HUES48 (cell line): Measurements from ENCODE around the gene PDXDC1.
A peak's percentile ranks its signal among the peaks of the same experiment; 100 is the strongest.
"Not testable (repeated sequence)": the region's sequence is repeated elsewhere in the genome, so short reads cannot be mapped to it uniquely, and the experiment has no call there.

Experiments used
- H3K27ac ChIP-seq: one replicate; pipeline ENCODE4 v1.7.0; 2013; ENCODE audit warnings: low read depth, low read length, inconsistent platforms
- H3K27me3 ChIP-seq: 2 replicates; pipeline ENCODE4 v1.6.1; 2013; ENCODE audit warnings: mild to moderate bottlenecking, low read length; ENCODE audit not compliant: control insufficient read depth, insufficient read depth
- H3K36me3 ChIP-seq: 2 replicates; pipeline ENCODE4 v1.6.1; 2013; ENCODE audit warnings: low read length; ENCODE audit not compliant: control insufficient read depth, insufficient read depth
- H3K4me1 ChIP-seq: 2 replicates; pipeline ENCODE4 v1.6.1; 2013; ENCODE audit warnings: mild to moderate bottlenecking, low read length; ENCODE audit not compliant: control insufficient read depth, insufficient read depth
- H3K4me3 ChIP-seq: 2 replicates; pipeline ENCODE4 v1.5.1; 2013; ENCODE audit warnings: mild to moderate bottlenecking, low read depth, low read length
- H3K9ac ChIP-seq: 2 replicates; pipeline ENCODE4 v1.6.1; 2013; ENCODE audit warnings: mild to moderate bottlenecking, low read depth, low read length, moderate library complexity
- H3K9me3 ChIP-seq: 2 replicates; pipeline ENCODE4 v1.6.1; 2013; ENCODE audit warnings: low read length; ENCODE audit not compliant: control insufficient read depth, insufficient read depth

Gene PDXDC1, protein sequence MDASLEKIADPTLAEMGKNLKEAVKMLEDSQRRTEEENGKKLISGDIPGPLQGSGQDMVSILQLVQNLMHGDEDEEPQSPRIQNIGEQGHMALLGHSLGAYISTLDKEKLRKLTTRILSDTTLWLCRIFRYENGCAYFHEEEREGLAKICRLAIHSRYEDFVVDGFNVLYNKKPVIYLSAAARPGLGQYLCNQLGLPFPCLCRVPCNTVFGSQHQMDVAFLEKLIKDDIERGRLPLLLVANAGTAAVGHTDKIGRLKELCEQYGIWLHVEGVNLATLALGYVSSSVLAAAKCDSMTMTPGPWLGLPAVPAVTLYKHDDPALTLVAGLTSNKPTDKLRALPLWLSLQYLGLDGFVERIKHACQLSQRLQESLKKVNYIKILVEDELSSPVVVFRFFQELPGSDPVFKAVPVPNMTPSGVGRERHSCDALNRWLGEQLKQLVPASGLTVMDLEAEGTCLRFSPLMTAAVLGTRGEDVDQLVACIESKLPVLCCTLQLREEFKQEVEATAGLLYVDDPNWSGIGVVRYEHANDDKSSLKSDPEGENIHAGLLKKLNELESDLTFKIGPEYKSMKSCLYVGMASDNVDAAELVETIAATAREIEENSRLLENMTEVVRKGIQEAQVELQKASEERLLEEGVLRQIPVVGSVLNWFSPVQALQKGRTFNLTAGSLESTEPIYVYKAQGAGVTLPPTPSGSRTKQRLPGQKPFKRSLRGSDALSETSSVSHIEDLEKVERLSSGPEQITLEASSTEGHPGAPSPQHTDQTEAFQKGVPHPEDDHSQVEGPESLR

DNA sequence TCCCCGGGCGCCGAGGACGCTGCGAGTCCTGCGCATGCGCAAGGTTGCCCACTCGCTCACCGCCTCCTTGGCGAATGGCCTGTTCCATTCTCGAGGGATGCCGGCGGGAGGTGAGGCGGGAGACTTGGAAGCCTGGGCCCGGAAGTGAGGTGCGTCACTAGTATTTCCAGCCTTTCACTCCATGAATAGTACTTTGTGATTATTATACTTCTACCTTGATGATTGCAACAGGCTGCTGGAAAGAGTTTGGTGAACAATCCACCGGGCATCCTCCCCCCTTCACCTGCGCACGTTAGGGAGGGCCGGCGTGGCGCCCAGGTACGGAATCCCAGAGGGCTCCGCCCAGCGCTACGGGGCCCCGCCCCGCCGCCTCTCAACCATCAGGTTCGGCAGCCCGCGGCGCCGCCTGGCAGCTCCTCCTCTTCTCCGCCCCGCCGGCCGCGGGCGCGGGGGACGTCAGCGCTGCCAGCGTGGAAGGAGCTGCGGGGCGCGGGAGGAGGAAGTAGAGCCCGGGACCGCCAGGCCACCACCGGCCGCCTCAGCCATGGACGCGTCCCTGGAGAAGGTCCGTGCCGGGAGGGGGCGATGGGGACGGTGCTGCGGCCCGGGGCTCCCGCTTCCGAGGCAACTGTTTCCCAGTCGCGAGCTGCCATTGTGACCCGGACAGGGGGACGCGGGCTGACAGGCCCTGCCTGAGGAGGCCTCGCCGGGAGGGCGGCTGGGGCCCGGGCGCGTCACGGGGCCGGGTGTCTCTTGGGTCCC is at the start of gene PDXDC1:
TSS of gene PDXDC1 (plus strand) at position 371 of the 762 bp plus-strand sequence. CDS start at position 545, 174 bp downstream.
- not testable (repeated sequence) for H3K27me3 ChIP-seq, H3K36me3 ChIP-seq, H3K4me1 ChIP-seq, H3K9me3 ChIP-seq
- H3K4me3 ChIP-seq: peak within 1 kb of the TSS; percentile 86
- H3K27ac ChIP-seq: peak within 1 kb of the TSS; percentile 71
- H3K9ac ChIP-seq: peak within 1 kb of the TSS; percentile 86

DNA sequence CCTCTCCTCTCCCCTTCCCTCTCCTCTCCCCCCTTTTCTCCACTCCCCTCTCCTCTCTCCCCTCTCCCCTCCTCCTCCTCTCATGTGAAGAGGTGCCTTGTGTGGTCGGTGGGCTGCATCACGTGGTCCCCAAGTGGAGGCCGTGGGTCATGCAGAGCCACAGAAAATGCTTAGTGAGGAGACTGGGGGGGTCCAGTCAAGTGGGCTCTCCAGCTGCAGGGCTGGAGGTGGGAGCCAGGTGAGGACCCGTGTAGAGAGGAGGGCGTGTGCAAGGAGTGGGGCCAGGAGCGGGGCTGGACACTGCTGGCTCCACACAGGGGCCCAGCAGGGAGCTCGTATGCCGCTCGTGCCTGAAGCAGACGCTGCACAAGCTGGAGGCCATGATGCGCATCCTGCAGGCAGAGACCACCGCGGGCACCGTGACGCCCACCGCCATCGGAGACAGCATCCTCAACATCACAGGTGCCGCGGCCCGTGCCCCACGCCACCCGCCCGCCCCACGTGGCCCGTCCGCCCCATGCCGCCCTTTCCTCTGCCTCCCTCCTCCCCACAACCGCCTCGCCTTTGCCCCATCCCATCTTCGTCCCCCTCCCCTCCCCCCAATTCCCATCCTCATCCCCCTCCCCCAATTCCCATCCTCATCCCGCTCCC is 46.6 kb upstream of the PDXDC1 start:
- not testable (repeated sequence) for H3K4me1 ChIP-seq, H3K36me3 ChIP-seq, H3K9ac ChIP-seq, H3K27me3 ChIP-seq, H3K9me3 ChIP-seq, H3K27ac ChIP-seq, H3K4me3 ChIP-seq

DNA sequence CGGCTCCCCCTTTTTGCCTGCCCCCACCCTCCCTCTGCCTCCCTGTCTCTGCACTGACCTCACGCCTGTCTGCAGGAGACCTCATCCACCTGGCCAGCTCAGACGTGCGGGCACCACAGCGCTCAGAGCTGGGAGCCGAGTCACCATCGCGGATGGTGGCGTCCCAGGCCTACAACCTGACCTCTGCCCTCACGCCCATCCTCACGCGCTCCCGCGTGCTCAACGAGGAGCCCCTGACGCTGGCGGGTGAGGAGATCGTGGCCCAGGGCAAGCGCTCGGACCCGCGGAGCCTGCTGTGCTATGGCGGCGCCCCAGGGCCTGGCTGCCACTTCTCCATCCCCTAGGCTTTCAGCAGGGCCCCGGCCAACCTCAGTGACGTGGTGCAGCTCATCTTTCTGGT is 45.6 kb upstream of the PDXDC1 start:
- not testable (repeated sequence) for H3K9ac ChIP-seq, H3K27me3 ChIP-seq, H3K4me1 ChIP-seq, H3K4me3 ChIP-seq, H3K36me3 ChIP-seq, H3K9me3 ChIP-seq, H3K27ac ChIP-seq

DNA sequence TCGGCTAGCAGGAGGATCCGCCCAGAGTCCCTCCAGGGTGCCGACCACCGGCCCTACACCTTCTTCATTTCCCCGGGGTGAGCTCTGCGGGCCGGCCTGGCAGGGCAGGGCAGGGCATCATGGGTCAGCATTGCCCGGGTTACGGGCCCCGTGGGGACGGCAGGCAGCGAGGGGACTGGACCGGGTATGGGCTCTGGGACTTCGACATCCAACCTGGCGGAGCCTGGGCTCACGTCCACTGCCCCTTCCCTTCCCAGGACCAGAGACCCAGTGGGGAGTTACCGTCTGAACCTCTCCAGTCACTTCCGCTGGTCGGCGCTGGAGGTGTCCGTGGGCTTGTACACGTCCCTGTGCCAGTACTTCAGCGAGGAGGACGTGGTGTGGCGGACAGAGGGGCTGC is 44.6 kb upstream of the PDXDC1 start:
- not testable (repeated sequence) for H3K9me3 ChIP-seq, H3K4me1 ChIP-seq, H3K36me3 ChIP-seq, H3K27ac ChIP-seq, H3K4me3 ChIP-seq, H3K9ac ChIP-seq, H3K27me3 ChIP-seq

DNA sequence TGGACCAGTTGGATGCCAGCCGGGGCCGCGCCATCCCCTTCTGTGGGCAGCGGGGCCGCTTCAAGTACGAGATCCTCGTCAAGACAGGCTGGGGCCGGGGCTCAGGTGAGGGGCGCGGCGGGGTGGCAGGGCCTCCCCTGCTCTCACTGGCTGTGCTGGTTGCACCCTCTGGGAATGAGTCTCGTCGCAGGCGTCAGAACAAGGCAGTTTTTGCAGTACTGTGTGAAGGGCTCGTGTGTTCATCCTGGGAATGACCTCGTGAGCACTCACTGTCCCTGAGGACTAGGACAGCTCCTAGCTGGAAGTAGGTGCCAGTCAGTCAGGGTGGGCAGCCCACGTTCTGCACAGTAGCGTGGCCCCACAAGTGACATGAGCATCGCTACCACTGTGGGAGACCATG is 43.9 kb upstream of the PDXDC1 start:
- not testable (repeated sequence) for H3K9me3 ChIP-seq, H3K9ac ChIP-seq, H3K36me3 ChIP-seq, H3K27ac ChIP-seq, H3K4me1 ChIP-seq, H3K4me3 ChIP-seq, H3K27me3 ChIP-seq

DNA sequence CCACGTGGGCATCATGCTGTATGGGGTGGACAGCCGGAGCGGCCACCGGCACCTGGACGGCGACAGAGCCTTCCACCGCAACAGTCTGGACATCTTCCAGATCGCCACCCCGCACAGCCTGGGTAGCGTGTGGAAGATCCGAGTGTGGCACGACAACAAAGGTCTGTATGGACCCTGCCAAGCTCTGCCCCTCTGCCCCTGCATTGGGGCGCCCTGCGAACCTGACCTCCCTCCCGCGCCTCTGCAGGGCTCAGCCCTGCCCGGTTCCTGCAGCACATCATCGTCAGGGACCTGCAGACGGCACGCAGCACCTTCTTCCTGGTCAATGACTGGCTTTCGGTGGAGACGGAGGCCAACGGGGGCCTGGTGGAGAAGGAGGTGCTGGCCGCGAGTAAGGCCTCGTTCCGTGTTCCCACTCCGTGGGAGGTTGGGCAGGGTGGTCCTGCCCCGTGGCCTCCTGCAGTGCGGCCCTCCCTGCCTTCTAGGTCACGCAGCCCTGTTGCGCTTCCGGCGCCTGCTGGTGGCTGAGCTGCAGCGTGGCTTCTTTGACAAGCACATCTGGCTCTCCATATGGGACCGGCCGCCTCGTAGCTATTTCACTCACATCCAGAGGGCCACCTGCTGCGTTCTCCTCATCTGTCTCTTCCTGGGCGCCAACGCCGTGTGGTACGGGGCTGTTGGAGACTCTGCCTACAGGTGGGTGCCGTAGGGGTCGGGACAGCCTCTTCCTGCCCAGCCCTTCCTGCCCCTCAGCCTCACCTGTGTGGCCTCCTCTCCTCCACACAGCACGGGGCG is 42.0 kb upstream of the PDXDC1 start:
- H3K9me3 ChIP-seq, H3K27me3 ChIP-seq, H3K9ac ChIP-seq, H3K36me3 ChIP-seq, H3K4me3 ChIP-seq, H3K27ac ChIP-seq, H3K4me1 ChIP-seq: not testable (repeated sequence)

DNA sequence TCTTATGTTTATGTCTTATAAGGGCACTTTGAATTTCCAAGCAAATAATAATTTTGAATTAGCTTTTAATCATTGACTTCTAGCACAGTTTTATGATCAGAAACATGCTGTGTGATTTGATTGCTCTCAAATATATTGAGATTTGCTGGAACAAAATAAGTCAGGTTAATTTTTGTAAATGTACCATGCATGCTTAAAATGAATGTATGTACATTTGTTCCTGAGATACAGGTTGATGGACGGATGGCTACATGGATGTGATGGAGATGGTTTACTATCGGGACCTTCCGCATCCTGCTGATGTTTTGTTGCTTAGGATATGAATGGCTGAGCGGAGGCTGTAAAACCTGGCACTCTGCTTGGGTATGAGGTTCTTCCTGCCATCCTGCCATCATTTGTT is 37.7 kb upstream of the PDXDC1 start, which contains the start of gene NPIPA1:
TSS of gene NPIPA1 (plus strand) at position 301 of the 400 bp plus-strand sequence. CDS start at position 301, 0 bp downstream.
- H3K9ac ChIP-seq, H3K9me3 ChIP-seq, H3K36me3 ChIP-seq, H3K4me3 ChIP-seq, H3K4me1 ChIP-seq, H3K27ac ChIP-seq, H3K27me3 ChIP-seq: not testable (repeated sequence)

DNA sequence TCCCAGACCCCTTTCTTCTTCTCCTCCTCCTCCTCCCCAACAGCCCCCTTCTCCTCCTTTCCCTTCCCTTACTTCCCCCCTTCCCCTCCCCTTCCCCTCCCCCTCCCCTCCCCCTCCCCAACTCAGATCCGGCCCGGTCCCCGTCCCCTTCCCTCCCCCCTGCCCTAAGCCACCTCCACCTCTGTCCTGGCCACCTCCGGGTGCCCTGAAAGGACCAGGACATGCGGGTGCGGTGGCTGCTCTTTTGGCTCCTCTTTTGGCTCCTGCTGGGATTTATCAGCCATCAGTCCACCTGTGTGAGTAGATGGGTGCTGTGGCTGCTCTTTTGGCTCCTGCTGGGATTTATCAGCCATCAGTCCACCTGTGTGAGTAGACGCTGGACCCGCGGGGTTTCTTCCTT is 36.8 kb upstream of the PDXDC1 start:
- H3K27ac ChIP-seq, H3K9ac ChIP-seq, H3K4me3 ChIP-seq, H3K9me3 ChIP-seq, H3K27me3 ChIP-seq, H3K4me1 ChIP-seq, H3K36me3 ChIP-seq: not testable (repeated sequence)

DNA sequence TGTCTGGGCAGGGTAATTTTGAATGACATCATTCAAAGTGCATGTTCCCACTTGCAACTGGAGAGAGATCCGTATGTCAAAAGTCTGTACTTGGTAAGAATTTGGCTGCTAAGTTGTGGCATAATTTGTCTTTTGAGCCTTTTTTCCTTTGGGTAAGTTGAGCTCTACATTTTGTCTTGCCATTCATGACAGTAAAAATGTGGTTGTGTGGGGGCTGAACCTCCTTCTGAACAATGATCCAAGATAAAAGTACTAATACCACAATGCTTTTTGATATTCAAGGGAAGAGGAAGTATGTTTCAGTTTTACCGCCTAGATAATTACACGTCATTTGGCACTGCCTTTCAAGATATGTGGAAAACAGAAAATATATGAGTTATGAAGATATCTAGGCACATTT is 32.1 kb upstream of the PDXDC1 start:
- H3K4me1 ChIP-seq, H3K27ac ChIP-seq, H3K4me3 ChIP-seq, H3K9ac ChIP-seq, H3K36me3 ChIP-seq, H3K9me3 ChIP-seq, H3K27me3 ChIP-seq: not testable (repeated sequence)

DNA sequence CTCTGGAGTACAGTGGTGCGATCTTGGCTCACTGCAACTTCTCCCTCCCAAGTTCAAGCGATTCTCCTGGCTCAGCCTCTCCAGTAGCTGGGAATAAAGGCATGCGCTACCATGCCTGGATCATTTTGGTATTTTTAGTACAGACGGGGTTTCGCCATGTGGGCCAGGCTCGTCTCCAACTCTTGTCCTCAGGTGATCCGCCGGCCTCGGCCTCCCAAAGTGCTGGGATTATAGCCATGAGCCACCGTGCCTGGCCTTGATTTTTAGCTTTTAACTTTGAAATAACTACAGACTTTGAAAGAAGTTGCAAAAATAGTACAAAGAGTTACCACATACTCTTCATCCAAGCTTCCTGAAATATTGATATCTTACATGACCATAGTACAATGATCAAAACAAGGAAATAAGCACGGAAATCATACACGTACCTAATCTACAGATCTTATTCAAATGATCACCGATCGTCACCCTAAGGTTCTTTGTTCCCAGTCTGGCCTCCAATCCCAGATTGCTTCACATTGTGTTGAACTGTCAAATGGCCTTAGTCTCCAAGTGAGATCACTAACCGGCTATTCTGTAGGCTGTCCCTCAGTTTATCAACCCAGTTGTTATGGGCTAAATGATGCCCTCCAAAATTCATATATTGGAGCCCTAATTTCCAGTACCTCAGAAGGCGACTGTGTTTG is 19.1 kb upstream of the PDXDC1 start:
- Histone ChIP-seq H3K27ac (no peak overlapping the region), H3K9ac (no peak overlapping the region), H3K4me1 (no peaks in the 10 kb centered on the region), H3K36me3 (no peaks in the 10 kb centered on the region), H3K27me3 (no peaks in the 10 kb centered on the region), H3K9me3 (no peaks in the 10 kb centered on the region), H3K4me3 (no peak overlapping the region)
